HG02852 (cell line): ENCODE measurements around the gene MT1F.
"Not testable (repeated sequence)": the region's sequence is repeated elsewhere in the genome, so short reads cannot be mapped to it uniquely, and the experiment has no call there.

Experiments
- ATAC-seq: cut with Tn5 transposase; IDR thresholded peaks from one replicate; pipeline ENCODE4 v1.9.1; 2021; ENCODE audit warnings: mild to moderate bottlenecking, moderate library complexity; ENCODE audit not compliant: unreplicated experiment

MT1F gene

DNA sequence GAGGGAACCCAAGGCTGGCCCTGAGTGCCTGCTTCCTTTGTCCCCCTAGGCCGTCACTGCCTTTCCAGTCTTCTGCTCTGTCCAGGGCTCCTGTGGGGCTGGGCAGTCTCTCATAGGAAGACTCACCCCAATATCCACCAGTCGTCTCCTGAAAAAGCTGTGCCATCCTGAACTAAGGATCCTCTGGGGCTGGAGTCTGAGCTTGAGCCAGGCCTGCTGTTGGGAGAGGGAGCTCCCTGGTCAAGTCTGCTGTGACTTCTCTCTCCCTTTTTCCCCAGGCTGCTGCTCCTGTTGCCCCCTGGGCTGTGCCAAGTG lies 12.8 kb downstream of the MT1F start:
- no peak for ATAC-seq

DNA sequence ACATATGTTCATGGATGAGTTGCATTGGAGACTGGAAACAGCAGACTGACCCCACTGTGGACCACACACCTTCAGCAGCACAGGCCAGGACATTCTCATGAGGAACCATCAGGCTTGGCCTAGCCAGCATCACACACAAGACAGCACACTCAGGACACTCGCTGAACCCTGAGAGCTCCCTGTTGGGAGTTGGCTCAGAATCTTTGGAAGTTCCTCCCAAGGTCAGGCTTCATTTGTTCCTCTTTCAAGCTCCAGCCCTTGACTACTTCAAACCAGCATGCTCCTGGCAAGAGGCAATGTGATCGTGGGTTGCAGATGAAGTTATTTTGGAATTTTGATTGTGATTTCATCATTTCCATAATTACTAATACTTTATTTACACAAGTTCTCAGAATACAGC lies 13.9 kb downstream of the MT1F start:
- not testable (repeated sequence) for ATAC-seq

DNA sequence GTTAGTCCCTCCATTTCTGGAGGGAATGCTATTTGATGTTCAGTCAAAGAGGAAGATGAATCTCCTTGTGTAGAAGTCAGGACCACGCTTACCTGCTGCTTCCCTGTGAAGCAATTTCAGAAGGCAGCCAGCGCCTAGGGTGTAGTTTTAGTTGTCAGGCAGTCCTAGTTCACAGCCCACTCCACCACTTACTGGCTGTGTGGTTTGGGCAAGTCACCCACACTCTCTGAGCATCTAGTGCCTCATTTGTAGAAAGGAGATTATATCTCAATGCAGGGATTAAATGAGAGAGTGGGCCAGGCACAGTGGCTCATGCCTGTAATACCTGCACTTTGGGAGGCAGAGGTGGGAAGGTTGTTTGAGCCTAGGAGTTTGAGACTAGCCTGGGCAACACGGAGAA lies 14.4 kb downstream of the MT1F start:
- not testable (repeated sequence) for ATAC-seq

DNA sequence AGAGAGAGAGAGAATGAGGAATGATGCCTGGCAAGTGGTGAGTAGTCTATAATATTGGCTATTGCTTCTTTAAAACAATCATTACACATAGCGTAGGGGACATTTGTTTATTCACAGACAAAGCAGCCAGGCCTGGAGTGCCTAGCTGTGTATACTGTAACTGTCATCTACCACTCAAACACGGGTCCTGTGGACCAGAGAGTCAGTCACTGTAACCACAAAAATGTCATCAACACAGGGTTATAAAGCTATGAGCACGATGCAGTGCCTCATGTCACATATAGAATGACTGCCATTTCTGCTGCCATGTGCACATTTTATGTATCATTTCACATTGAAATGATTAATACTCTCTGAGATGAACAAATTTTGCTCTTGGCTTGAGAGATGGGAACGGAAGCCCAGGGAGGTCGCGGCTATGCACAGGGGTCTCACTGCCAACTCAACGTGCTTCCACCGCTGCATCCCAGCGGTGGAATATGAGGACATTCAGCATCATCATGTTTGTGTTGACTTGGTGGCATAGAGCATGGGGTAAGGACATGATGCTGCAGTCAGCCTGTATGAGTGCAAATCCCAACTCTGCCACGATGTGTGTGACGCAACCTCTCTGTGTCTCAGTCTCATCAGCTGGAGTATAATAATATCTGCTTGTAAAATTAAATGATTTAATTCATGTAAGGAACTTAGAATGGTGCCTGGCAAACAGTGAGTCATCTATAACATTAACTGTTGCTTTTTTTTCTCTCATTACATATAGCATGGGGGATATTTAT lies 15.2 kb downstream of the MT1F start:
- ATAC-seq = no peak

DNA sequence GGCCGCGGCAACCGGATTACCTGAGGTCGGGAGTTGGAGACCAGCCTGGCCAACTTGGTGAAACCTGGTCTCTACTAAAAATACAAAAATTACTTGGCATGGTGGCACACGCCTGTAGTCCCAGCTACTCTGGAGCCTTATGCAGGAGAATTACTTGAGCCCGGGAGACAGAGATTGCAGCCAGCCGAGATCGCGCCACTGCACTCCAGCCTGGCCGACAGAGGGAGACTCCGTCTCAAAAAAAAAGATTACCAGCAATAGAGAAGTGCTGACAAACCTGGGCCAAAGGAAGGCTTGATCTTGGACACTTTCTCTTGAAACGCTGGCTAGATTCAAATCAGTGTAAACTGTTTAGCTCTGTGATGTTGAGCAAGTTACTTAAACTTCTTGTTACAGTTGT lies 16.2 kb downstream of the MT1F start:
- no peak for ATAC-seq

DNA sequence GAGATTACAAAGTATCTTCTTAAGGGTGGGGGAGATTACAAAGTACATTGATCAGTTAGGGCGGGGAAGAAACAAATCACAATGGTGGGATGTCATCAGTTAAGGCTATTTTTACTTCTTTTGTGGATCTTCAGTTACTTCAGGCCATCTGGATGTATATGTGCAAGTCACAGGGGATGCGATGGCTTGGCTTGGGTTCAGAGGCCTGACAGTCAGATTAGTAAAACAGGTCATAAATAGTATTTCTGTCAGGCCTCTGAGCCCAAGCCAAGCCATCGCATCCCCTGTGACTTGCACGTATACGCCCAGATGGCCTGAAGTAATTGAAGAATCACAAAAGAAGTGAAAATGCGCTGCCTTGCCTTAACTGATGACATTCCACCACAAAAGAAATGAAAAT lies 16.8 kb downstream of the MT1F start:
- ATAC-seq = not testable (repeated sequence)

DNA sequence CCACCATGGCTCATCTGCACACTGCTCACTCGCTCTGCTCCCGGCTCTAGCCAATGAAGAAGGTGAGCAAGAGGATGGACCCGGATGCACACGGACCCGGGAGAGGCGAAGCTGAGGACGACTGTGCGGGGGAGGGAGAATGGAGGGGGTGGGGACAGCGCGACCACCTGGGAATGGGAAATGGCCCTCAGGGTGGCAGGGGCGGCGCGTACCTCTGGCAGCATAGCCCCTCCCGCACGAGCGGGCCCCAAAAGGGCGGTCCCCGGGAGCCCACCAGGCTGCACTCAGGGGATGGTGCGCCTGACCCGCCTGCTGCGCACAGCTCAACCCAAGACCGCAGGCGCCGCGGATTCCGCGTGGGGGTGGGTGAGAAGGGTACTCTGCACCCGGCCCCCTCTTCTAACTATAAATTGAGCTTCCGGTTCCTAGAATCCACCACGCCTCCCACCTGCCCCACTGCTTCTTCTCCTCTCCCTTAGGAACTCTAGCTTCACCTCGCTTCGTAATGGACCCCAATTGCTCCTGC lies 18.0 kb downstream of the MT1F start:
- ATAC-seq = no peak

DNA sequence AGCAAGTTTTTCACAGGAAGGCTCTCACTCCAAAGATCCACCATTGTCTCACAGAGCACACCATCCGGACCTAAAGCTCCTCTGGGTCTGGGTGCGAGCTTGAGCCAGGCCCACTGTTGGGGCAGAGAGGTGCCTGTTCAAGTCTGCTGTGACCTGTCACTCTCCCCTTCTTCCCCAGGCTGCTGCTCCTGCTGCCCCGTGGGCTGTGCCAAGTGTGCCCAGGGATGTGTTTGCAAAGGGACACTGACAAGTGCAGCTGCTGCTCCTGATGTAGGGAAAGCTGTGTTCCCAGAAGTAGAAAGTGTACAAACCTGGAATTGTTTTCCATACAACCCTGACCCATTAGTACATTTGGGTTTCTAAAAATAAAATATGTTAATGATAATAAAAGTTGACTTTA lies 19.7 kb downstream of the MT1F start:
- ATAC-seq = no peak

DNA sequence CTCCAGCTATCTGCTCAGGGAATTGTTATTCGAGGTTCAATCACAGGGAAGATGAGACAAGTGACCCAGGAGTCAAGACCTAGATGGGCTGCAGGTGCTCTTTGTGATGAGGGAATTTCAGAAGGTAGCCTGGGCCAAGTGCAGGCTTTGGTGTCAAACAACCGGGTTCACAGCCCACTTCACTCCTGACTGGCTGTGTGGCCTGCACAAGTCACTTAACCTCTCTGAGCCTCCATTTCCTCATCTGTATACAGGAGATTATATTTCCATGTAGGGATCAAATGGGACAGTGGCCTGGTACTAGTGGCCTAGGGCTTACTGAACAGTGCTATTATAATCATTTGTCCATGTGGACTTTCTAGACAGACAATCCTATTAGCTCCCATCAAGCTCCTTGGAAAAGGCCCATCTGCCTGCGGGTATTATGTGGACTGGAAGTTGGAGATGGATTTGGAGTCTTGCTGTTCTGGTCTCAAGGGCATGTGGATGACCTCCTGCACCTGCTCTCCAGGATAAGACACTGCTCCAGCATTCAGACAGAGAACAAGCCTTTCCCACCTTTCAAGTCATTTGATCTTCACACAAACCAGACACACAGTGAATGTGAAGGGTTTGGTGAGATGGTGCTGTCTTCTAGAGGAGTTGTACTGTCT lies 21.4 kb downstream of the MT1F start:
- no peak for ATAC-seq

DNA sequence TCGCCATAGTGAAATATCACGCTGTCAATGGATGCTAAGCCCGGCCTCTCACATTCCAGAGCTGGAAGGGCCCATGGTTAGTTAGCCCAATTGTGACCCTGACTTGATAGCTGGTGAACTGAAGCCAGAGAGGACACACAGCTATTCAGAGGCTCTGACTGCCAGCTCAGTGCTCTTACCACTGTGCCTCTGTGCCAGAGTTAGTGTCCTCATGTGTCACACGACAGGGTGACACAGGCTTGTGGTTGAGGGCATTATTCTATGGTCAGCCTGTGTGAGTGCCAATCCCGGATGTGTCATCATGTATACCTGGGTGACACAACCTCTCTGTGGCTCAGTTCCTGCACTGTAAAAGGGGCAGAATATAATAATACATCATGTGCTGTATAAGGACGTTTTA lies 22.1 kb downstream of the MT1F start:
- no peak for ATAC-seq

DNA sequence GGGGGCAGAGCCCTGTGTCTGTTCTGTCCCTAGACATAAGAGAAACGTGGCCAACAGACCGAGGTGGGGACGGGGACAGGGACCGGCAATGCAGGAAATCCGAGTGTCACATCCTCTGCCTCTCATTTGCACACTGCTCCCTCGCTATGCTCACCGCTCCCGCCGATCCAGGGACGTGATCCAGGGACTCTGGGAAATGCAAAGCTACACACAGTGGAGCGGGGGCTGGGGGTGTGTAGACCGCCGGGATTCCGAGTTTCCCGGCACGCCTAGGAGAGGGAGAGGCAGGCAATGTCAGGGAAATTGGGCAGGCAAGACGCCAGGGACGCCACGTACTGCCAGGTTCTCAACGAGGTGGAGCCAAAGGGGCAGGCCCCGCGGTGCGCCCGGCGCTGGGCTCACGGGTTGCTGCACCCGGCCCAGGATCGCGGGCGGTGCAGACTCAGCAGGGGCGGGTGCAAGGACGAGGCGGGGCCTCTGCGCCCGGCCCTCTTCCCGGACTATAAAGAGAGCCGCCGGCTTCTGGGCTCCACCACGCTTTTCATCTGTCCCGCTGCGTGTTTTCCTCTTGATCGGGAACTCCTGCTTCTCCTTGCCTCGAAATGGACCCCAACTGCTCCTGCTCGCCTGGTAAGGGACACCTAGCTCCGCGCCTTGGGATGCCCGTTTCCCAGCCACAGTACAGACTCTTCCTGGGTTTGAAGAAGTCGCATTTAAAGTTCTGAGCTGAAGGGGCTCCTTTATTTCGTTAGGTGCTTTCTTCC lies 24.4 kb downstream of the MT1F start, which contains the start of gene MT1X:
Gene MT1X, plus strand, starts transcription at position 532 of the 764 bp plus-strand sequence. Its CDS starts 71 bp downstream, at position 603.
- ATAC-seq = peak; percentile 98

DNA sequence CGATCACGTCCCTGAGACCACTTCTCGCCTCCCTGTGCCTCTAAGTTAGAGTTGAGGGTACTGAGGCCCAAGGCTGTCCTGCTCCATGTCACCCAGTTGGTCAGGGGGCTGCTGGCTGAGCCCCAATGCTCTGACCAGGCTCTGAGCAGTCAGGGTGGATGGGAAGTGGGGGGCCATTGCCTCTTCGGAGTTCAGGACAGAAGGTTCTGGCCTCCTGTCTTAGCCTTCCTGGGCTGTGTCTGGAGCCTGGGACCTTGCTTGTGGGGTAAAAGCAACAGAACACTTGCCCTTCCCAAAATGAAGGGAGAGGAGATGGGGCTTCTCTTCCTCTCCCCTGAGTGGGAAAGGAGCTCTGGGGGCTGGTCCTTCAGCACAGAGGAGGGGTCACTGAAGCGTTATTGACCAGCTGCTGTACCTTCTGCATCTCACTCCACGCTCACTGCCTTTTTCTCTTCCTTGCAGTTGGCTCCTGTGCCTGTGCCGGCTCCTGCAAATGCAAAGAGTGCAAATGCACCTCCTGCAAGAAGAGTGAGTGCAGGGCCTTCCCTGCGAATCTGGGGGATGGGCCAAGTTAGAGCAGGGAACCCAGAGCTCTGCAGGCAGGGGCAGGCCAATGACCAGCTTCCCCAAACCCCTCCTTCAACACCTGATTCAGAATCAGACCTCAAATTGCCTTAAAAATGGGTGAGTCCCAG lies 25.1 kb downstream of the MT1F start:
- ATAC-seq = peak; percentile 7

DNA sequence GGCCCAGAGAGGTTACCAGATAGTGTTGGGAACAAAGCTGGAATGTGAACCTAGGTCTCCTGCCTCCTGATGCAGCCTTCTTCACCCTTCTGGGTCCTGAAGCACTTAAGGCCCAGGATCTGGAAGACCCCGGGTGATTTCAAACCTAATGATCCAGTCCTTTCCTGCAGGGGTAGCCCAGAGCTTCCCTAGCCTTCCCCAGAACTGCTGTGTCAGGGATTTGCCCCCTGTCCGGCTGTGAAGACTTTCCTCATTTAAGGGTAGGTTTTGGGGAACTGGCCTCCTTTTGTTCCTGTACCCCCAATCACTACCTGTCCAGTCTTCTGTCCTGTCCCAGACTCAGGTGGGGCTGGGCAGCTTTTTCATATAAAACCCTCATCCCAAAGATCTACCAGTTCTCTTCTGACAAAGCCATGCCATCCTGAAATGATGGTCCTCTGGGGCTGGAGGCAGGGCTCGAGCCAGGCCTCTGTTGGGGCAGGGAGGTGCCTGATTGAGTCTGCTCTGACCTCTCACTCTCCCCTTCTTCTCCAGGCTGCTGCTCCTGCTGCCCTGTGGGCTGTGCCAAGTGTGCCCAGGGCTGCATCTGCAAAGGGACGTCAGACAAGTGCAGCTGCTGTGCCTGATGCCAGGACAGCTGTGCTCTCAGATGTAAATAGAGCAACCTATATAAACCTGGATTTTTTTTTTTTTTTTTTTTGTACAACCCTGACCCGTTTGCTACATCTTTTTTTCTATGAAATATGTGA lies 25.8 kb downstream of the MT1F start:
- no peak for ATAC-seq

DNA sequence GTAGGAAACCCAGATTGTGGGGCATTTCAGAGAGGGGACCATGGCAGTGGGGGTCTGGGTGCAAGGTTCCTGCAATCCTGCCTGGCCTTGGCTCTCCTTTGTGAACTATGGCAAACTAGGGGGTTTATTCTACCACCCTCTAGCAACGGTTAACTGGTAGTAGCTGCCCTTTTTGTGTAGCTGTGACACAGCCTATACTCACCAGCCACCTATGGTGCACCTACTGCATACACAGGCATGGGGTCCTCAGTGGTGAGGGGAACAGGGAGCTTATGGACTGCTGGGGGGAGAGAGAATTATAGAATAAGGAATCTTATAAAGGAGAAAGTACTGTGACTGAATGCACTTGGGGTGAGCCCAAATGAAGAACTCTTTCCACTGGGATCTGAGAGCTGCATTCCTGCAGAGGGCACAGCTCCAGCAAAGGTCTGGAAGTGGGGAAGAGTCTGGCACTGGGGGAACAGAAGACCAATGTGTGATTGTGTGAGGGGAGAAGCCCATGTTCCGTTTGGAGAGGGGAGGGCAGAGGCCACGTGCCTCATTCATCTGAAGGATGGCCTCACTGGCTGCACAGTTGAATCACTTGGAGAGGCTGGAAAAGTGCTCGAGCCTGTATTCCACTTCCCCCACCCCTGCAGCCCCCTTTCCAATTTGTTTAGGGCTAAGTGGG lies 26.6 kb downstream of the MT1F start:
- no peak for ATAC-seq

DNA sequence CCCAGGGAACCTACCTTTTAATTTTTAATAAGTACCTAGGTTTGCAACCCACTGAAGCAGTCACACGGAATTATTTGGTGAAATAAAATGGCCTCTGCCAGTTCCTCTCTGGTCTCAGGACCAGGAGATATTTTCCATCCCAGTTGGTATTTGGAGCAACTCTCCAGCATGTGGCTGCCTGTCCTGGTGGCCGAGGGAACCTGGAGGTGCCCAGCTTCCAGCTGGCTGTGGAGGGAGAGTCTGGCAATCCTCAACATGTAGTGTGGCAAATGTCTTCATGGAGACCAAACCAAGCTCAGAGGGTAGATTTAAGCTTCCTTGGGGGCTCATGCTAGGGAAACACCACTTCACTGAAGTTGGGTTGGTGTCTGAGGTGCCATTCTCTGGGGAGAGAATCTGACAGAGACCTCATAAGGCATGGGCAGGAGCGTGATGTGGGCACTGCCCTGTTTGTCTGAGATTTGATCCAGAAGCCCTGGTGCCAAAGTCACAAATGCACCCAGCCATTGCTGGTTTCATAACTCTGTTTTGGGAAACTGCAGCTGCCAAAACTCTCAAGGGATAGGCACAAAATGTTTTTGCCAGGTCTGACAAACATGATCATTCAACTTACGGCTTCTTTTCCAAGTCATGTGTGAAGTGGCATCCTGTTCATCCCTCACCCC lies 27.3 kb downstream of the MT1F start:
- no peak for ATAC-seq

DNA sequence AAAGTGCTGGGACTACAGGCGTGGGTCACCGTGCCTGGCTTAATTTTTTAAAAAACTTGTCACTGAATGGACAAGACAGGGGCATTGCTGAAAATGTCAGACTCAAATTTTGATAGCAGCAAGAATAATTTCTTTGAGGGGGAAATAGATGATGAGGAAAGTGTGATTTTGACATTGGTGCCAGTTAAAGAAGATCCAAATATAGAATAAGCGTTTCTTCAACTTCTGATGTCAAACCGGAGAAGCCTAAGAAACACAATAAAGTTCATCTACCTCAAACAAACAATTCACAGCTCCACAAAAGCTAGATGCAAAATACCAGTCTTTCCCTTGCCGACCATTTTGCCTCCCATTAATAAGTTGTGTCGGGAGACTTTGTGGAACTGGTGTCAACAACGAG lies 29.0 kb downstream of the MT1F start:
- ATAC-seq = no peak

DNA sequence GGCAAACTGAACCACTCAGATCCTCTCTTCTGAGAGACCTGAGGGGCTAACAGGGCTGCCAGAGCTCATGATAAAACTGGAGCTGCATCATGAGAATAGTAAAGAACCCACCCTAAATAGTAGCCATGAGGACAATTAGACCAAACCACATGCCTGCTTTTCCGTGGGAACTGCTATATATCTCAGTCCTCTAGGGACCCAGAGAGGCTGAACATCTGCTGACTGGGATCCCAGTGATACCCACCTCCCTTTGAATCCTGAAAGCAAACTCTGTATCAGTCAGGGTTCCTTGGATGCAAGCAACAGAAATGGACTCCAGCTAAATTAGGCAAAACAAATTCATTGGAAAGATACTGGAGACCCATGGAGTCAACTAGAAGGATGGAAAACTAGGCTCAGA lies 31.0 kb downstream of the MT1F start:
- ATAC-seq = no peak

DNA sequence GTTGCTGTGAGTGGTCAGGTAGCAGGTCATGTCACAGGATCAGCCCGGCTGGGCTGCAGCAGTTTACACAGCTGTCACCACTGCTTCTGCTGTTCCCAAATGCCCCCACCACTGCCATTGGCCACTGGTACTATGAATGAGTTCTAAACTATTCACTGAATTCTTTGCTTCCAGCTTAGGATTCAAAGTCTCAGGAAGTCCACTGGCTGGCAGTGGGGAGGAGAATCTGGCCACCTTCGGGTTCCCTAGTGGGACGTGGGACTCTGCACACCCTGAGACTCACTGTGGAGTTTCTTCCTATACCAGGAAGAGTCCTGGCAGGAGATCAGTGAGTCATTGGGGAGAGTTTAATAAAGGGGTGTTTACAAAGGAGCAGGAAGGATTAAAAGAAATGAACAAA lies 31.4 kb downstream of the MT1F start:
- no peak for ATAC-seq

DNA sequence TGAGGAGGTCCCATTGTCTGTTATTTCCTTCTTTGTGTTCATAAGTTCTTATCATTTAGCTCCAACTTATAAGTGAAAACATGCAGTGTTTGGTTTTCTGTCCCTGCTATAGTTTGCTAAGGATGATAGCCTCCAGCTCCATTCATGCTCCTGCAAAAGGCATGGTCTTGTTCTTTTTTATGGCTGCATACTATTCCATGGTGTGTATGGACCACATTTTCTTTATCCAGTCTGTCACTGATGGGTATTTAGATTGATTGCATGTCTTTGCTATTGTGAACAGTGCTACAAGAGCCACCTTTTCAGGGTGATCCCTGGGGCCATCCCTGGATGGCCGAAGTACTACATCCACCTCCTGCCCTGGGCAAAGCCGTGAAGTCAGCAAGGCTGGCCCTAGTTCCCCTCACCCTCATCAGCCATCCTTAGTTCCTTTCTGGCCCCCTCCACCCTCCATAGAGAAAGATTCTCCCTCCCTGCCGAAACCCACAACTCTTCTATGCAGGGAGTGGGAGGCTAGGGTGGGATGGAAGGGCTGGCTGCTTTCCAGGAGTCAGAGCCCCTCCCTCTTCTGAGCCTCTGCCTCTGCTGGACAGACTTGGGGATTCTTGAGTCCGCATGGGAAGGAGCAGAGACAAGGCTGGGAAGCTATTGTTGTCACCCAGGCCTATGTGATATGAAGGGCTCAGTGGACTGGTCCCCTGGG lies 32.8 kb downstream of the MT1F start:
- ATAC-seq = no peak
